Heart left ventricle (tissue), 13 donors: ENCODE data around the gene AK6.

Experiments
- CTCF ChIP-seq, 12 donors: fragments of 200-600 bp; sonication (generic) in 4 of 12; IDR thresholded peaks; one replicate each; pipeline versions ENCODE4 v1.5.0 to v1.8.0; 2018 to 2022; ENCODE audit warnings: antibody characterized with exemption in 12 of 12, mild to moderate bottlenecking in 5 of 12
- POLR2A ChIP-seq, 2 donors: fragments of 450-650 bp; IDR thresholded peaks; one replicate each; pipeline ENCODE4 v1.6.1; 2017; ENCODE audit warnings: antibody characterized with exemption in 2 of 2, mild to moderate bottlenecking in 2 of 2, moderate library complexity in 2 of 2
- donor health status: ischemic (EF 13 %, LVEDD 7.1; RV severe dilation, severe dysfunction).
- donor health status: DM: no; HTN: yes; CAD: no.
- donor health status: DM: no; HTN: no; CAD: no.
- donor health status: ischemic (EF 25% LVEDD 6.9; RV normal size, moderate dysfunction).
- donor health status: ischemic (EF 25% LVEDD 5.7; RV mildly dilated, moderate dysfunction).
- donor health status: ischemic (EF 35%, LVEDD 5.7; RV mildly dilated, moderate dysfunction).
- donor health status: nonischemic (EF 11% LVEDD 7.7; RV severe dilation, severe dysfunction).
- donor health status: DM: yes; HTN: yes; CAD: no.
- donor health status: PGD.
- donor health status: ischemic (EF 29% LVEDD 5.4; RV normal size, mild dysfunction).
- donor health status: nonischemic (EF 23%, LVEDD 6.1; RV moderate dilation, normal function).

- no peak for TF ChIP-seq POLR2A (IDR thresholded peaks at IDR 0.05)
- no peak for TF ChIP-seq CTCF (IDR thresholded peaks at IDR 0.05)
Measured at GRCh38 chr5:69418554-69418953, 49.2 kb upstream of the AK6 start.
